Lung (tissue), 12 donors: ENCODE data around the gene MEF2D. TPM values are rescaled to one million over a fixed set of nuclear protein-coding genes. Genes with fewer than 3 reads are reported as not detected.

Source experiments
- ATAC-seq: fragments of 200-7000 bp; cut with Tn5 transposase; one replicate; pipeline ENCODE4 v1.9.1; 2020; ENCODE audit warnings: moderate number of reproducible peaks; ENCODE audit not compliant: insufficient read depth, low FRiP score
- DNase-seq, 3 donors: peaks; one replicate each; pipeline ENCODE4 v3.0.0-alpha.2; 2013 to 2017
- H3K27ac ChIP-seq, 2 donors: one replicate each; pipeline ENCODE4 v1.5.1; 2013; ENCODE audit warnings: mild to moderate bottlenecking in 2 of 2, moderate library complexity in 2 of 2, control low read depth in 1 of 2, inconsistent platforms in 1 of 2, low read depth in 1 of 2, low read length in 1 of 2
- H3K27me3 ChIP-seq, 3 donors: one replicate each; pipeline ENCODE4 v1.5.1; 2013; ENCODE audit warnings: low read length in 2 of 3; ENCODE audit not compliant: control insufficient read depth in 3 of 3, insufficient read depth in 3 of 3
- H3K36me3 ChIP-seq, 4 donors: one replicate each; pipeline ENCODE4 v1.5.1; 2013; ENCODE audit warnings: low read length in 4 of 4, mild to moderate bottlenecking in 1 of 4, moderate library complexity in 1 of 4; ENCODE audit not compliant: control insufficient read depth in 4 of 4, insufficient read depth in 4 of 4
- H3K4me1 ChIP-seq, 5 donors: one replicate each; pipeline ENCODE4 v1.5.1; 2013; ENCODE audit warnings: low read length in 5 of 5, mild to moderate bottlenecking in 2 of 5, moderate library complexity in 1 of 5; ENCODE audit not compliant: control insufficient read depth in 5 of 5, insufficient read depth in 5 of 5
- H3K4me3 ChIP-seq: one replicate; pipeline ENCODE4 v1.5.1; 2013; ENCODE audit warnings: mild to moderate bottlenecking, control low read depth, moderate library complexity
- H3K9ac ChIP-seq, 2 donors: one replicate each; pipeline ENCODE4 v1.5.1; 2013; ENCODE audit warnings: low read length in 2 of 2, control low read depth in 1 of 2; ENCODE audit not compliant: insufficient read depth in 1 of 2
- H3K9me3 ChIP-seq, 4 donors: one replicate each; pipeline ENCODE4 v1.5.1; 2013; ENCODE audit warnings: low read length in 3 of 4, mild to moderate bottlenecking in 1 of 4, moderate library complexity in 1 of 4; ENCODE audit not compliant: control insufficient read depth in 4 of 4, insufficient read depth in 3 of 4
- WGBS, 2 donors: extraction: QIAGEN DNeasy Blood & Tissue Kit; methylation state at CpG; one replicate each; pipeline ENCODE4 v1.1.7; 2013; 5-methylcytosine and 5-hydroxymethylcytosine counted together
- polyA plus RNA-seq, 2 donors: library from polyadenylated mRNA; stranded (reverse); fragments of 200-250 nt; gene quantifications; one replicate each; pipeline ENCODE4 v1.2.1, GENCODE V29; 2013
- total RNA-seq, 2 donors: library from RNA; depleted of rRNA in 1 of 2; stranded (reverse); fragments of >200 nt in 1 of 2; gene quantifications; one replicate each; pipeline ENCODE4 v1.2.1, GENCODE V29; 2014 to 2021
- TF ChIP-seq, protein P1 (sequence below): IDR thresholded peaks from 2 replicates; pipeline ENCODE4 v1.5.1; 2012; ENCODE audit warnings: mild to moderate bottlenecking; ENCODE audit errors: control extremely low read depth, extremely low read depth
- donor health status: control.
- donor health status: control.
- donor health status: Bipolar disorder and iron deficiency.
- donor health status: healthy.
- donor health status: DM: yes; HTN: yes; CAD: no.

Gene MEF2D
- total and polyA plus RNA-seq, 4 donors: 23.0 to 52.5 (median 23.1) TPM

DNA sequence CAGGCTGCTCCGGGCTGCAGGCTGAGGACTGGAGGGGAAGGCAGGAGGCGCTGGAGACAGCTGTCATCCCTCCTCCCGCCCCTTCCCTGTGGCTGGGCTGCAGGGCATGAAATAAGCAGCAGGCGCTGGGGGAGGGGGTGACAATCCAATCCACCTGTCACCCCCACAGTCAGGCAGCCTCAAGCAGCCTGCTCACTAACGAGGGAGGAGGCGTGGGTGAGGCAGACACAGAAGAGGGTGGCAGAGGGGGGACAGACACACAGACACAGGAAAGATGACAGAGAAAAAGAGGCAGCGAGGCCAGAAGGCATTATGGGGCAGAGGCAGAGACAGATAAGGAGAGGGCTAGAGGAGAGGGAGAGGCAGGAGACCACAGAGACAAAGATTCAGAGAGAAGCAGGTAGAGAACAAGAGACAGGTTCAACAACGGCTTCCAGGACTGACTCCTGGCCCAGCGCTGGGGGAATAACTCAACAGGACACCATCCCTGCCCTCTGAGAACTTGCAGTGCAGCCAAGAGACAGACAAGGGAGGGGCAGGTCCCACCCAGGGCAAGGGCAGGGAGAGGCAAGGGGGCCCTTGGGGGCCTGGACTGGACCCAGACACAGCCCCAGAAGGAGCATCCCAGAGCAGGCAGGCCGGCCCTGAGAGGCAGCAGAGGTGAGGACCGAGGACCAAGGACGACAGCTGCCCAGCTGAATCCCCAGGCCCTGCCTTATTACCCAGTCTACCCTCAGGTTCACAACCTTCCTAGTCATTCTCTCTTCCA lies 11.2 kb downstream of the MEF2D start:
- ATAC-seq: no peak
- DNase-seq: peak; percentile 49 to 70 (median 49)
- no peaks in the 10 kb centered on the region for H3K27me3 ChIP-seq
- H3K27ac ChIP-seq: peak overlapping the region; percentile 27 to 84
- 24 to 27% methylated on average over 12 of the region's 12 CpGs for WGBS, 2 donors
- TF ChIP-seq, protein P1, sequence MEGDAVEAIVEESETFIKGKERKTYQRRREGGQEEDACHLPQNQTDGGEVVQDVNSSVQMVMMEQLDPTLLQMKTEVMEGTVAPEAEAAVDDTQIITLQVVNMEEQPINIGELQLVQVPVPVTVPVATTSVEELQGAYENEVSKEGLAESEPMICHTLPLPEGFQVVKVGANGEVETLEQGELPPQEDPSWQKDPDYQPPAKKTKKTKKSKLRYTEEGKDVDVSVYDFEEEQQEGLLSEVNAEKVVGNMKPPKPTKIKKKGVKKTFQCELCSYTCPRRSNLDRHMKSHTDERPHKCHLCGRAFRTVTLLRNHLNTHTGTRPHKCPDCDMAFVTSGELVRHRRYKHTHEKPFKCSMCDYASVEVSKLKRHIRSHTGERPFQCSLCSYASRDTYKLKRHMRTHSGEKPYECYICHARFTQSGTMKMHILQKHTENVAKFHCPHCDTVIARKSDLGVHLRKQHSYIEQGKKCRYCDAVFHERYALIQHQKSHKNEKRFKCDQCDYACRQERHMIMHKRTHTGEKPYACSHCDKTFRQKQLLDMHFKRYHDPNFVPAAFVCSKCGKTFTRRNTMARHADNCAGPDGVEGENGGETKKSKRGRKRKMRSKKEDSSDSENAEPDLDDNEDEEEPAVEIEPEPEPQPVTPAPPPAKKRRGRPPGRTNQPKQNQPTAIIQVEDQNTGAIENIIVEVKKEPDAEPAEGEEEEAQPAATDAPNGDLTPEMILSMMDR: no peak
- H3K4me3 ChIP-seq: no peak overlapping the region
- no peak overlapping the region for H3K9ac ChIP-seq
- peaks cover 21 to 76% (median 45%) of the 10 kb centered on the region in 5 donors for H3K4me1 ChIP-seq
- H3K36me3 ChIP-seq: peaks cover 0 to 4% (median 3%) of the 10 kb centered on the region in 4 donors
- H3K9me3 ChIP-seq: no peaks in the 10 kb centered on the region

DNA sequence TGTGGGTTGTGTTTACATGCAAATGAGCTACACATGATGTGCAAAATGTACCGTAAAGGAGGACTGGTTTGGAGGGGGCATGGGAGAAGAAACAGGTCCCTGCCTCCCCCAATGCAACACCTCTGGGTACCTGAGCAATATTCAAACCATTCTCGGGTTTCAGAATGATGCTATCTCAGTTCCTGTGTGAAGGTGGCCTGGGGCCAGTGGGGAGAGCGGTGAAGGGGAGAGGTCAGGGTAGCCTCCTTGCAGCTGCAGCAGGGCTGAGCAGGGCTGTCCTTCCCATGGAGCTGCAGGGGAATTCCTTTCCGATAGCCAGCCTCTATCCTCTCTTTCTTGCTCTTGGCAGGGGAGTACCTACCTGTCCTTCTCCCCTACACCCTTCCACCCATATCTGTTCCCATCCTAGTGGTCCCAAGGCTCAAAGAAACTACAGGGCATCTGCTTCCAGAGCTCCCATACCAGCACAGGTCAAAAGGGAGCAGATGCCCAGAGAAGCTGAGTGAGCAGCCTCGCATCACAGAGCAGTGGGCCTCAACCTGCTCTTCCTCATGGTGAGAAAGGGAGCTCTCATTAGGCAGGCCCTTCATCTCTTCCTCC lies 11.9 kb downstream of the MEF2D start:
- peaks cover 19 to 69% (median 38%) of the 10 kb centered on the region in 5 donors for H3K4me1 ChIP-seq
- 65% methylated on average over 5 of the region's 5 CpGs for WGBS, 2 donors
- TF ChIP-seq, protein P1: no peak
- H3K9me3 ChIP-seq: no peaks in the 10 kb centered on the region
- DNase-seq: no peak
- H3K27ac ChIP-seq: peak overlapping the region in 1 of 2 donors; percentile 84
- ATAC-seq: no peak
- H3K9ac ChIP-seq: no peak overlapping the region
- no peak overlapping the region for H3K4me3 ChIP-seq
- H3K36me3 ChIP-seq: peaks cover 0 to 4% (median 3%) of the 10 kb centered on the region in 4 donors
- H3K27me3 ChIP-seq: no peaks in the 10 kb centered on the region

DNA sequence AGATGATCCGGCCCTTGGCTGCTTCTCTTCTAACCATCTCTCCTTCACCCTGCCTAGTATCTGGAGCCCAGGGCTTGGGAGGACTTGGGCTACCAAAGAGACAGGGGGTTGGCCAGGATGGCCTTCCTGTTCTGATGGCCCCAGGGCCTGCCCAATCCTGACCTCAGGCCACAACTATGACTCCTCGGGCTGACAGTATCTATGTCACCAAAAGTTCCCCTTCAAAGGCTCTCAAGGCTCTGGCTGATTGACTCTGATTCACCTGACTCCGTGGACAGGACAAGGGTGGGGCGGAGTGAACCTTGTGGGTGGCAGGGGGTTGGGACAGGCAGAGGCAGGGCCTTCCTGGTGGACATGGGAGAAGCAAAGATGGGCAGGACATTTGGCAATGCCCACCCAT lies 12.7 kb downstream of the MEF2D start:
- peak overlapping the region in 1 of 2 donors; percentile 84 for H3K27ac ChIP-seq
- 59 to 70% methylated on average over 4 of the region's 4 CpGs for WGBS, 2 donors
- H3K9ac ChIP-seq: no peak overlapping the region
- no peaks in the 10 kb centered on the region for H3K27me3 ChIP-seq
- no peak for ATAC-seq
- H3K36me3 ChIP-seq: peaks cover 0 to 9% (median 3%) of the 10 kb centered on the region in 4 donors
- TF ChIP-seq, protein P1: no peak
- peaks cover 16 to 61% (median 30%) of the 10 kb centered on the region in 5 donors for H3K4me1 ChIP-seq
- no peaks in the 10 kb centered on the region for H3K9me3 ChIP-seq
- no peak for DNase-seq
- H3K4me3 ChIP-seq: no peak overlapping the region
